HepG2 (cell line): ENCODE data around the gene DUS2. TPM values are rescaled to one million over a fixed set of nuclear protein-coding genes. Genes with fewer than 3 reads are reported as not detected.

ENCODE experiments used
- CTCF ChIP-seq: sonication (generic); formaldehyde crosslinking; IDR thresholded peaks from 2 replicates; pipeline ENCODE4 v1.5.0; 2020; ENCODE audit warnings: mild to moderate bottlenecking, missing genetic modification reagents, moderate library complexity
- GATAD2A ChIP-seq: IDR thresholded peaks from 2 replicates; pipeline ENCODE4 v1.6.1; 2016
- HNF1B ChIP-seq: sonication (generic); formaldehyde crosslinking; IDR thresholded peaks from 2 replicates; pipeline ENCODE4 v1.5.1; 2020; ENCODE audit warnings: mild to moderate bottlenecking, moderate library complexity, missing genetic modification reagents
- MEIS2 ChIP-seq: sonication (generic); formaldehyde crosslinking; IDR thresholded peaks from 2 replicates; pipeline ENCODE4 v1.9.0; 2021; ENCODE audit warnings: mild to moderate bottlenecking, missing genetic modification reagents
- MTA1 ChIP-seq: sonication (generic); formaldehyde crosslinking; IDR thresholded peaks from 2 replicates; pipeline ENCODE4 v1.4.0; 2020; ENCODE audit warnings: missing genetic modification reagents, mild to moderate bottlenecking, borderline replicate concordance
- NCOA2 ChIP-seq: sonication (generic); formaldehyde crosslinking; IDR thresholded peaks from 2 replicates; pipeline ENCODE4 v1.8.0; 2022; ENCODE audit warnings: inconsistent platforms
- NPAS2 ChIP-seq: sonication (generic); formaldehyde crosslinking; IDR thresholded peaks from 2 replicates; pipeline ENCODE4 v1.8.0; 2022; ENCODE audit warnings: mild to moderate bottlenecking, missing genetic modification reagents, borderline replicate concordance
- SP2 ChIP-seq: sonication (generic); formaldehyde crosslinking; IDR thresholded peaks from 2 replicates; pipeline ENCODE4 v1.5.1; 2020; ENCODE audit warnings: mild to moderate bottlenecking, missing genetic modification reagents
- THRA ChIP-seq: sonication (generic); formaldehyde crosslinking; IDR thresholded peaks from 2 replicates; pipeline ENCODE4 v1.4.0; 2020; ENCODE audit warnings: missing genetic modification reagents, borderline replicate concordance
- ZBTB33 ChIP-seq: sonication (generic); formaldehyde crosslinking; IDR thresholded peaks from 2 replicates; pipeline ENCODE4 v1.4.0; 2020; ENCODE audit warnings: missing genetic modification reagents
- ZBTB40 ChIP-seq, 2 experiments: fragments of 450-650 bp in 1 of 2; sonication (generic) in 1 of 2; formaldehyde crosslinking in 1 of 2; IDR thresholded peaks; 2 replicates each; pipeline versions ENCODE4 v1.6.1 to v1.8.0; 2016 to 2022; ENCODE audit warnings: antibody characterized with exemption in 1 of 2, mild to moderate bottlenecking in 1 of 2, missing genetic modification reagents in 1 of 2
- polyA plus RNA-seq, 8 experiments: library from polyadenylated mRNA; depleted of rRNA in 3 of 8; stranded (reverse) in 7 of 8; unstranded in 1 of 8; fragments of >200 nt; fragmentation: Illumina TruSeq in 4 of 8; extraction: Trizol in 4 of 8; gene quantifications; 2 replicates each; pipeline versions ENCODE4 v1.2.1 to v1.2.3, GENCODE V29; 2011 to 2016; ENCODE audit warnings: low read depth in 4 of 8, missing spikeins in 1 of 8, mixed read lengths in 1 of 8; ENCODE audit not compliant: insufficient read depth in 1 of 8
- total RNA-seq, 5 experiments: library from RNA; depleted of rRNA; stranded (reverse); fragments of >200 nt; fragmentation: Illumina TruSeq; extraction: Trizol; gene quantifications; 2 replicates each; pipeline ENCODE4 v1.2.3, GENCODE V29; 2016; ENCODE audit warnings: low read depth in 1 of 5

Gene DUS2
- total and polyA plus RNA-seq, 2 of the 13 experiments (the other 11 are each of a cell fraction or from before 2014, with no cell fraction given): 17.8 to 25.1 TPM

GRCh38 chr16:67993207-67994039 is 29.7 kb upstream of the DUS2 start (continued):
- peak; percentile 58; the same call in 1 of the 2 replicates for TF ChIP-seq HNF1B (CRISPR knock-in tag)
- TF ChIP-seq MTA1 (CRISPR knock-in tag): peak; percentile 71
- TF ChIP-seq ZBTB33 (CRISPR knock-in tag): peak; percentile 61
- TF ChIP-seq NPAS2: no peak
- peak; percentile 68 for TF ChIP-seq THRA
- TF ChIP-seq GATAD2A (CRISPR knock-in tag): peak; percentile 66
- TF ChIP-seq NCOA2 (CRISPR knock-in tag): peak; percentile 57; the same call in 1 of the 2 replicates
- no peak for TF ChIP-seq ZBTB40 (IDR thresholded peaks at IDR 0.05)
- peak; percentile 65; the same call in 1 of the 2 replicates for TF ChIP-seq ZBTB40 (CRISPR knock-in tag; IDR thresholded peaks at IDR 0.05)
- peak; percentile 63; the same call in 1 of the 2 replicates for TF ChIP-seq MEIS2 (CRISPR knock-in tag)
- no peak for TF ChIP-seq SP2 (CRISPR knock-in tag)
- TF ChIP-seq CTCF (CRISPR knock-in tag): peak; percentile 98
